B cell (primary cell): ENCODE measurements around the gene MRPL4.

Experiments used
- EZH2 ChIP-seq: IDR thresholded peaks from 2 replicates; pipeline ENCODE4 v1.6.1; 2012; ENCODE audit warnings: borderline replicate concordance, low read depth, mild to moderate bottlenecking, moderate library complexity, low read length; ENCODE audit not compliant: insufficient read depth, poor library complexity, severe bottlenecking
- TF ChIP-seq, protein P1 (sequence below): fragments of 200-600 bp; IDR thresholded peaks from one replicate; pipeline ENCODE4 v1.8.0; 2022; ENCODE audit warnings: antibody characterized with exemption, mild to moderate bottlenecking

- TF ChIP-seq, protein P1, sequence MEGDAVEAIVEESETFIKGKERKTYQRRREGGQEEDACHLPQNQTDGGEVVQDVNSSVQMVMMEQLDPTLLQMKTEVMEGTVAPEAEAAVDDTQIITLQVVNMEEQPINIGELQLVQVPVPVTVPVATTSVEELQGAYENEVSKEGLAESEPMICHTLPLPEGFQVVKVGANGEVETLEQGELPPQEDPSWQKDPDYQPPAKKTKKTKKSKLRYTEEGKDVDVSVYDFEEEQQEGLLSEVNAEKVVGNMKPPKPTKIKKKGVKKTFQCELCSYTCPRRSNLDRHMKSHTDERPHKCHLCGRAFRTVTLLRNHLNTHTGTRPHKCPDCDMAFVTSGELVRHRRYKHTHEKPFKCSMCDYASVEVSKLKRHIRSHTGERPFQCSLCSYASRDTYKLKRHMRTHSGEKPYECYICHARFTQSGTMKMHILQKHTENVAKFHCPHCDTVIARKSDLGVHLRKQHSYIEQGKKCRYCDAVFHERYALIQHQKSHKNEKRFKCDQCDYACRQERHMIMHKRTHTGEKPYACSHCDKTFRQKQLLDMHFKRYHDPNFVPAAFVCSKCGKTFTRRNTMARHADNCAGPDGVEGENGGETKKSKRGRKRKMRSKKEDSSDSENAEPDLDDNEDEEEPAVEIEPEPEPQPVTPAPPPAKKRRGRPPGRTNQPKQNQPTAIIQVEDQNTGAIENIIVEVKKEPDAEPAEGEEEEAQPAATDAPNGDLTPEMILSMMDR, result no peak
- no peak for TF ChIP-seq EZH2
These were observed 36.7 kb downstream of the MRPL4 start for GRCh38 chr19:10288662-10289166.
